ENCODE measurements around the gene FSHR. TPM values are rescaled to one million over a fixed set of nuclear protein-coding genes. Genes with fewer than 3 reads are reported as not detected.

Gene FSHR
- polyA plus RNA-seq, 1 donor (not counting 4 experiments of a cell fraction or from before 2014, with no cell fraction given), result not detected

- Histone ChIP-seq H2AFZ (ENCODE audit: control insufficient read depth, low read length) (no peak overlapping the region), H3K27ac (ENCODE audit: control insufficient read depth, insufficient read depth, low read length) (no peak overlapping the region), H3K4me3 (ENCODE audit: control insufficient read depth in 2 of 3, extremely low read depth in 1 of 3, insufficient read depth in 2 of 3, low read depth in 1 of 3, low read length in 3 of 3) (no peak overlapping the region), H3K9me1 (ENCODE audit: control insufficient read depth, extremely low read depth, insufficient read depth, low read length) (no peaks in the 10 kb centered on the region), H3K4me1 (ENCODE audit: control insufficient read depth, extremely low read depth, insufficient read depth, low read length) (no peaks in the 10 kb centered on the region), H3K9me3 (ENCODE audit: control insufficient read depth, low read depth, low read length) (no peaks in the 10 kb centered on the region), H3K79me2 (ENCODE audit: control insufficient read depth, insufficient read depth, low read length) (no peaks in the 10 kb centered on the region), H4K20me1 (ENCODE audit: control insufficient read depth, extremely low read depth, insufficient read depth, low read length) (no peaks in the 10 kb centered on the region), H3K27me3 (ENCODE audit: control insufficient read depth, extremely low read depth, insufficient read depth, low read length) (no peaks in the 10 kb centered on the region), H3K36me3 (ENCODE audit: control insufficient read depth in 2 of 2, extremely low read depth in 1 of 2, insufficient read depth in 2 of 2, low read length in 2 of 2) (no peaks in the 10 kb centered on the region), H3K4me2 (ENCODE audit: control insufficient read depth, extremely low read depth, insufficient read depth, low read depth, low read length) (no peak overlapping the region), H3K9ac (ENCODE audit: control insufficient read depth, extremely low read depth, insufficient read depth, low read length) (no peak overlapping the region)
- dilution Hi-C loops (cut with MboI; ENCODE audit: extremely low pct_ligation_motif_present, low sequenced_read_pairs), result no loop called here
- no peak for DNase-seq (ENCODE audit: low read depth, low spot score)
- no peak for FAIRE-seq
- TF ChIP-seq EZH2 (IDR thresholded peaks at IDR 0.05; ENCODE audit: low read length) (no peak), CTCF (optimal IDR thresholded peaks at IDR 0.05 in 1 of 3, IDR thresholded peaks at IDR 0.05 in 1 of 3, conservative IDR thresholded peaks at IDR 0.05 in 1 of 3; ENCODE audit: extremely low read depth in 1 of 3, insufficient read depth in 2 of 3, low read length in 3 of 3) (no peak)
Observed at GRCh38 chr2:48938231-48938630, 216.1 kb downstream of the FSHR start.

GRCh38 chr2:48934807-48935206, 219.5 kb downstream of the FSHR start:
- no peak overlapping the region for H2AFZ ChIP-seq (ENCODE audit: control insufficient read depth, low read length)
- H3K4me1 ChIP-seq (ENCODE audit: control insufficient read depth, extremely low read depth, insufficient read depth, low read length), result no peaks in the 10 kb centered on the region
- no peaks in the 10 kb centered on the region for H3K9me3 ChIP-seq (ENCODE audit: control insufficient read depth, low read depth, low read length)
- dilution Hi-C loops (cut with MboI; ENCODE audit: extremely low pct_ligation_motif_present, low sequenced_read_pairs), result no loop called here
- no peak overlapping the region for H3K4me3 ChIP-seq (ENCODE audit: control insufficient read depth in 2 of 3, extremely low read depth in 1 of 3, insufficient read depth in 2 of 3, low read depth in 1 of 3, low read length in 3 of 3)
- H3K27ac ChIP-seq (ENCODE audit: control insufficient read depth, insufficient read depth, low read length), result no peak overlapping the region
- no peak overlapping the region for H3K9ac ChIP-seq (ENCODE audit: control insufficient read depth, extremely low read depth, insufficient read depth, low read length)
- no peaks in the 10 kb centered on the region for H3K9me1 ChIP-seq (ENCODE audit: control insufficient read depth, extremely low read depth, insufficient read depth, low read length)
- H3K79me2 ChIP-seq (ENCODE audit: control insufficient read depth, insufficient read depth, low read length), result no peaks in the 10 kb centered on the region
- H4K20me1 ChIP-seq (ENCODE audit: control insufficient read depth, extremely low read depth, insufficient read depth, low read length), result no peaks in the 10 kb centered on the region
- FAIRE-seq (no peak), DNase-seq (ENCODE audit: low read depth, low spot score) (no peak)
- H3K27me3 ChIP-seq (ENCODE audit: control insufficient read depth, extremely low read depth, insufficient read depth, low read length), result no peaks in the 10 kb centered on the region
- H3K36me3 ChIP-seq (ENCODE audit: control insufficient read depth in 2 of 2, extremely low read depth in 1 of 2, insufficient read depth in 2 of 2, low read length in 2 of 2), result no peaks in the 10 kb centered on the region
- TF ChIP-seq CTCF (optimal IDR thresholded peaks at IDR 0.05 in 1 of 3, IDR thresholded peaks at IDR 0.05 in 1 of 3, conservative IDR thresholded peaks at IDR 0.05 in 1 of 3; ENCODE audit: extremely low read depth in 1 of 3, insufficient read depth in 2 of 3, low read length in 3 of 3) (no peak), EZH2 (IDR thresholded peaks at IDR 0.05; ENCODE audit: low read length) (no peak)
- H3K4me2 ChIP-seq (ENCODE audit: control insufficient read depth, extremely low read depth, insufficient read depth, low read depth, low read length), result no peak overlapping the region
